Measurements from ENCODE around the gene UBXN10. TPM values are rescaled to one million over a fixed set of nuclear protein-coding genes. Genes with fewer than 3 reads are reported as not detected.

UBXN10 gene
- total and polyA plus RNA-seq, 2 of the 4 experiments (the other 2 are of a cell fraction), result not detected

- in situ Hi-C loops (cut with MboI; ENCODE audit: low sequenced_read_pairs) (no loop called here), intact Hi-C loops (cut with micrococcal nuclease) (no loop called here), dilution Hi-C loops (cut with HindIII; ENCODE audit: low sequenced_read_pairs, unreplicated experiment) (no loop called here)
- Histone ChIP-seq H3K4me1 (ENCODE audit: control insufficient read depth, insufficient read depth, low read length) (no peaks in the 10 kb centered on the region), H3K4me3 (ENCODE audit: insufficient read depth, low read depth, low read length) (no peak overlapping the region), H3K23ac (ENCODE audit: low read depth, low read length) (no peak overlapping the region), H3K4me2 (ENCODE audit: low read depth, low read length) (no peak overlapping the region), H2AK9ac (replicated peaks; ENCODE audit: low read depth, low read length, poor library complexity) (no peak overlapping the region), H2BK15ac (ENCODE audit: low read depth, low read length) (no peak overlapping the region), H3K9me3 (ENCODE audit: control insufficient read depth, insufficient read depth, low read length) (peaks cover 5% of the 10 kb centered on the region; the same call in 1 of the 2 replicates), H3K27ac (ENCODE audit: insufficient read depth, low read length) (no peak overlapping the region), H2BK5ac (ENCODE audit: low read depth, low read length, poor library complexity, severe bottlenecking) (no peak overlapping the region), H4K91ac (ENCODE audit: insufficient read depth, low read depth, low read length) (no peak overlapping the region), H2BK20ac (ENCODE audit: low read depth, low read length) (no peak overlapping the region), H3K56ac (ENCODE audit: extremely low read depth, insufficient read depth, low read length) (no peak overlapping the region), H2AFZ (replicated peaks; ENCODE audit: low read length, poor library complexity) (no peak overlapping the region), H3K36me3 (ENCODE audit: control insufficient read depth, insufficient read depth, low read length) (no peaks in the 10 kb centered on the region), H3K27me3 (ENCODE audit: control insufficient read depth, insufficient read depth, low read length) (peaks cover 19% of the 10 kb centered on the region), H3K9me1 (ENCODE audit: insufficient read depth, low read length) (no peaks in the 10 kb centered on the region), H4K20me1 (ENCODE audit: insufficient read depth, low read length) (no peaks in the 10 kb centered on the region), H2BK120ac (ENCODE audit: low read depth, low read length) (no peak overlapping the region), H3K4ac (ENCODE audit: low read depth, low read length) (no peak overlapping the region), H3K9ac (ENCODE audit: low read depth, low read length) (no peak overlapping the region), H3K79me1 (ENCODE audit: low read depth in 1 of 2, low read length in 2 of 2) (no peaks in the 10 kb centered on the region), H3K14ac (replicated peaks; ENCODE audit: low read depth, low read length) (no peak overlapping the region), H4K5ac (ENCODE audit: low read depth, low read length) (no peak overlapping the region), H2AK5ac (ENCODE audit: low read depth, low read length) (no peak overlapping the region), H3K18ac (ENCODE audit: low read depth, low read length) (no peak overlapping the region), H4K8ac (ENCODE audit: low read depth in 2 of 2, low read length in 2 of 2) (no peak overlapping the region)
- ATAC-seq (ENCODE audit: low read depth) (no peak), DNase-seq (no peak)
- 86% methylated on average over 1 of the region's 13 CpGs; no CpG with 5 or more reads in 1 of the 2 experiments for WGBS, 2 experiments (ENCODE audit: extremely low coverage in 2 of 2, insufficient read length in 1 of 2)
- ChIA-PET CTCF (interaction anchor here (0.6 to 1.5 kb wide), 5 partner anchors 9 to 305 kb away, joined by 3 to 4 read pairs (median 3); no protein-coding TSS in a partner anchor), POLR2A (ENCODE audit: unreplicated experiment) (no interaction called here)
- no peak for TF ChIP-seq MXI1 (IDR thresholded peaks at IDR 0.05; ENCODE audit: borderline replicate concordance, low read depth, low read length)
- no peak for TF ChIP-seq CTCF (conservative IDR thresholded peaks at IDR 0.05; ENCODE audit: low read depth, low read length)
- TF ChIP-seq CHD1 (IDR thresholded peaks at IDR 0.05; ENCODE audit: low read depth, low read length), result no peak
- no peak for TF ChIP-seq NFE2L2 (IDR thresholded peaks at IDR 0.05; ENCODE audit: low read depth, low read length)
- TF ChIP-seq RFX5 (IDR thresholded peaks at IDR 0.05; ENCODE audit: low read depth, low read length), result no peak
- no peak for TF ChIP-seq ELK1 (IDR thresholded peaks at IDR 0.05; ENCODE audit: borderline replicate concordance, low read depth, low read length)
- no peak for TF ChIP-seq BHLHE40 (IDR thresholded peaks at IDR 0.05; ENCODE audit: low read depth, low read length)
- no peak for TF ChIP-seq SMC3 (IDR thresholded peaks at IDR 0.05; ENCODE audit: low read depth, low read length)
- TF ChIP-seq RAD21 (IDR thresholded peaks at IDR 0.05; ENCODE audit: low read length), result no peak
- TF ChIP-seq MAFK (IDR thresholded peaks at IDR 0.05; ENCODE audit: low read depth, low read length), result no peak
- TF ChIP-seq CEBPB (IDR thresholded peaks at IDR 0.05; ENCODE audit: low read depth, low read length), result no peak
- no peak for TF ChIP-seq POLR2A (IDR thresholded peaks at IDR 0.05; ENCODE audit: low read depth, low read length)
- TF ChIP-seq USF2 (IDR thresholded peaks at IDR 0.05; ENCODE audit: low read depth, low read length), result no peak
- TF ChIP-seq FOS (IDR thresholded peaks at IDR 0.05; ENCODE audit: low read depth, low read length), result no peak
- no peak for TF ChIP-seq RCOR1 (IDR thresholded peaks at IDR 0.05; ENCODE audit: insufficient replicate concordance, low read length)
- no peak for TF ChIP-seq MAZ (IDR thresholded peaks at IDR 0.05; ENCODE audit: borderline replicate concordance, low read depth, low read length)
- BruUV-seq (replicated peaks), result no TSS peak
Measured at GRCh38 chr1:20178634-20179370, 7.1 kb upstream of the UBXN10 start.

Measured in IMR-90 (cell line).